Activated naive CD4-positive, alpha-beta T cell treated with anti-CD3 and anti-CD28 coated beads, Interleukin-2, amount 10 ng/mL, durations not matched to agents 7 days and 5 days (primary cell): ENCODE data around the gene IFI30.
A peak's percentile ranks its signal among the peaks of the same experiment; 100 is the strongest.
"Not testable (repeated sequence)": the region's sequence is repeated elsewhere in the genome, so short reads cannot be mapped to it uniquely, and the experiment has no call there.

Experiments used
- CTCF ChIA-PET: fragments of 350-600 bp; sonication (Branson Sonifier 250); formaldehyde crosslinking; loops from one replicate; lab custom pipeline; 2021; ENCODE audit warnings: antibody characterized with exemption; lab: Charles Lee
- DNase-seq: peaks from one replicate; pipeline ENCODE4 v3.0.0-alpha.2; 2020
- H3K27ac Mint-ChIP-seq: one replicate; pipeline ENCODE4 v1.8.0; 2021; ENCODE audit warnings: mild to moderate bottlenecking, moderate library complexity, mixed read lengths
- H3K27me3 Mint-ChIP-seq: one replicate; pipeline ENCODE4 v1.8.0; 2021; ENCODE audit warnings: mild to moderate bottlenecking, mixed read lengths
- H3K36me3 Mint-ChIP-seq: one replicate; pipeline ENCODE4 v1.8.0; 2021; ENCODE audit warnings: mixed read lengths
- H3K4me1 Mint-ChIP-seq: one replicate; pipeline ENCODE4 v1.8.0; 2021; ENCODE audit warnings: mixed read lengths
- H3K4me3 Mint-ChIP-seq: one replicate; pipeline ENCODE4 v1.8.0; 2021; ENCODE audit warnings: mild to moderate bottlenecking, moderate library complexity, mixed read lengths
- H3K9me3 Mint-ChIP-seq: one replicate; pipeline ENCODE4 v1.8.0; 2021; ENCODE audit warnings: mixed read lengths

The IFI30 gene

DNA sequence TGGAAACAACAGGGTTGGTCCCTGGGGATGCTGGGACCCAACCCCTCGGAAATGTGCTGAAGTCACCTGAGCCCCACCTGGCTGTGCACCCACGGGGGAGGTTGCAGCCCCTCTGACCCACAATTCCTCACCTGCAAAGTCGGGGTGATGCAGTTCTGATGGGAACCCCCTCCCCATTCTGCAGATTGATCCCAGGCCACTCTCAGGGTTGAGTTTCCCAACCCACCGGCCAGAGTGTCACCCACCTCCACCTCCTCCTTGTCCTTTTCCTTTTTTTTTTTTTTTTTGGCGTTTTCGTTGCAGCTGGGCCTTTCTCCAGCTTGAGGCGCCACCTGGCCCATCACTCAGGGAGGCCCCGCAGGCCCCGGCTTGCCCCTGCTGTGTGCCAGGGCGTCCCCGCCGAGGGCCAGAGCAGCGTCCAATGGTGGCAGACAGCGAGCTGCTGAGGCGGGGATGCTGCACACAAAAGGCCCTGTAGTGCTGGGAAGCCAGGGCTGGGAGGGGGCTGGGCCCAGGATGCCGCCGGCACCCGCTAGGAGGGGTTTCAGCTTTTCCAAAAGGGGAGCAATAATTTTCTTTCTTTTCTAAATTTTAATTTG lies 16.0 kb upstream of the IFI30 start:
- Mint-ChIP-seq H3K9me3 (no peaks in the 10 kb centered on the region), H3K36me3 (peaks cover 4% of the 10 kb centered on the region), H3K27me3 (no peaks in the 10 kb centered on the region), H3K4me3 (no peak overlapping the region), H3K4me1 (peaks cover 24% of the 10 kb centered on the region), H3K27ac (no peak overlapping the region)
- CTCF ChIA-PET: no interaction called here
- no peak for DNase-seq

GRCh38 chr19:18158467-18158866 lies 15.1 kb upstream of the IFI30 start:
- CTCF ChIA-PET: no interaction called here
- H3K4me3 Mint-ChIP-seq: no peak overlapping the region
- no peaks in the 10 kb centered on the region for H3K27me3 Mint-ChIP-seq
- peaks cover 10% of the 10 kb centered on the region for H3K36me3 Mint-ChIP-seq
- no peaks in the 10 kb centered on the region for H3K9me3 Mint-ChIP-seq
- DNase-seq: no peak
- H3K27ac Mint-ChIP-seq: no peak overlapping the region
- H3K4me1 Mint-ChIP-seq: peaks cover 24% of the 10 kb centered on the region

DNA sequence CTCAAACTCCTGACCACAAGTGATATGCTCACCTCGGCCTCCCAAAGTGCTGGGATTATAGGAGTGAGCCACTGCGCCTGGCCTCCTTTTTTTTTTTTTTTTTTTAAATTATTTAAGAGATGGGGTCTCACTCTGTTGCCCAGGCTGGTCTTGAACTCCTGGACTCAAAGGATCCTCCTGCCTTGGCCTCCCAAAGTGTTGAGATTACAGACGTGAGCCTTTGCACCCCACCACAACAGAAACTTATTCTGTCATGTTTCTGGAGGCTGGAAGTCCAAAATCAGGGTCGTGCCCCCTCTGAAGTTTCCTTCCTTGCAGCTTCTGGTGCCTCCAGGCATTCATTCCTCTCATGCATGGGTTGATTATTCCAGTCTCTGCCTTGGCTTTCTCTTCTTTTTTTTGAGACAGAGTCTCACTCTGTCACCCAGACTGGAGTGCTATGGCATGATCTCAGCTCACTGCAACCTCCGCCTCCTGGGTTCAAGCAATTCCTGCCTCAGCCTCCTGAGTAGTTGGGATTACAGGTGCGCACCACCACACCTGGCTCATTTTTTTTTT lies 14.5 kb upstream of the IFI30 start:
- CTCF ChIA-PET: interaction anchor here (1.0 to 2.0 kb wide), 2 partner anchors 7 to 47 kb away, joined by 3 to 9 read pairs; no protein-coding TSS in a partner anchor
- H3K9me3 Mint-ChIP-seq, H3K27me3 Mint-ChIP-seq, DNase-seq, H3K4me3 Mint-ChIP-seq, H3K27ac Mint-ChIP-seq: not testable (repeated sequence)
- Mint-ChIP-seq H3K36me3 (peaks cover 13% of the 10 kb centered on the region), H3K4me1 (peaks cover 19% of the 10 kb centered on the region)

DNA sequence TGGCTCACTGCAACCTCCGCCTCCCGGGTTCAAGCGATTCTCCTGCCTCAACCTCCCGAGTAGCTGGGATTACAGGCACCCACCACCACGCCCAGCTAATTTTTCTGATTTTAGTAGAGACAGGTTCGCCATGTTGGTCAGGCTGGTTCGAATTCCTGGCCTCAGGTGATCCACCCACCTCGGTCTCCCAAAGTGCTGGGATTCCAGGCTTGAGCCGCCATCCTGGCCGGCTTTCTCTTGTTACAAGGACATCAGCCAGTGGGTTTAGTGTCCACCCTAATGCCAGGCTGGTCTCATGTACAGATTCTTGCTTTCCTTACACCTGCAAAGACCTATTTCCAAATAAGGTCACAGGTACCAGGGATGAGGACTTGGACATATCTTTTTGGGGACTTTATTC lies 13.8 kb upstream of the IFI30 start:
- H3K9me3 Mint-ChIP-seq: no peaks in the 10 kb centered on the region
- H3K27me3 Mint-ChIP-seq: no peaks in the 10 kb centered on the region
- peaks cover 14% of the 10 kb centered on the region for H3K4me1 Mint-ChIP-seq
- no peak overlapping the region for H3K27ac Mint-ChIP-seq
- H3K4me3 Mint-ChIP-seq: no peak overlapping the region
- peaks cover 13% of the 10 kb centered on the region for H3K36me3 Mint-ChIP-seq
- no peak for DNase-seq
- CTCF ChIA-PET: interaction anchor here (1.0 to 2.0 kb wide), 5 partner anchors 8 to 50 kb away, joined by 3 to 9 read pairs (median 3); no protein-coding TSS in a partner anchor

DNA sequence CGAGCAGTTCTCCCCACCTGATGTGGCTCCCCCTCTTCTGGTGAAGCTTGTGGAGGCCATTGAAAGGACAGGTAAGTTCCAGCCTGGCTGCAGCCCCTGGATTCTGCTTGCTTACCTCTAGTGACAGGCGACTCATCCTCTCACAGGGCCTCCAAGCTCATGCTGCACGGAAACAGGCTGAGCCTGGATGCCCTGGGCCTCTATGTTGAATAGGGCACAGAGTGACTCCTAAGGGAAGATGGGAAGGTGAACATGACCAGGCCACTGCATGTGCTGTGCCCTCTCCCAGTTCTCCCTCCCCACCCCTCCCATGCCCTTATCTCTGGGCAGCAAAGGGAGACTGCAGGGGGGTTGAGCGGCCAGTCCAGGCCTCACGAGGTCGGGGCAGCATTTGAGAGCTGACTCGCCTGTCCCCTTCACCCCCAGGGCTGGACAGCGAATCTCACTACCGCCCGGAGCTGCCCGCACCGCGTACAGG lies 13.1 kb upstream of the IFI30 start:
- H3K27me3 Mint-ChIP-seq: no peaks in the 10 kb centered on the region
- CTCF ChIA-PET: interaction anchor here (0.8 to 2.0 kb wide), 5 partner anchors 9 to 51 kb away, joined by 3 to 9 read pairs (median 3); no protein-coding TSS in a partner anchor
- no peak for DNase-seq
- H3K36me3 Mint-ChIP-seq: peaks cover 11% of the 10 kb centered on the region
- H3K4me1 Mint-ChIP-seq: peaks cover 14% of the 10 kb centered on the region
- peak overlapping the region; percentile 50 for H3K4me3 Mint-ChIP-seq
- H3K9me3 Mint-ChIP-seq: no peaks in the 10 kb centered on the region
- peak overlapping the region; percentile 75 for H3K27ac Mint-ChIP-seq

DNA sequence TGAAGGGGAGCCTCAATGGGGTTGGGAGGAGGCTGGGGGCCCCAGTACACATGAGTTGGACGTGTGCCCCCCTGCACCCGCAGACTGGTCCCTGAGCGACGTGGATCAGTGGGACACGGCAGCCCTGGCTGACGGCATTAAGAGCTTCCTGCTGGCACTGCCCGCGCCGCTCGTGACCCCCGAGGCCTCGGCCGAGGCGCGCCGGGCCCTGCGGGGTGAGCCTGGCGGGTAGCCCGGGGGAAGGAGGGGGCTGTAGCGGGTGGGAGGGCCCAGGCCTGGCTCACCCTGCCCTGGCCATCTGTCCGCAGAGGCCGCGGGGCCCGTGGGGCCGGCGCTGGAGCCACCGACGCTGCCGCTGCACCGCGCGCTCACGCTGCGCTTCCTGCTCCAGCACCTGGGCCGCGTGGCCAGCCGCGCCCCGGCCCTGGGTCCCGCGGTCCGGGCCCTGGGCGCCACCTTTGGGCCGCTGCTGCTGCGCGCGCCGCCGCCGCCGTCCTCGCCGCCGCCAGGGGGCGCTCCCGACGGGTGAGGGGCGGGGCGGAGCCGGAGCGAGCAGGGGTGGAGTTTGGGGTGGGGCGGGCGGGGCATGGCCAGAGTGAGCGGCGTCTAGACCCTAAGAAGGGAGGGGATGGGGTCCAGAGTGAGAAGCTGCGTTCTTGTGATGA lies 12.5 kb upstream of the IFI30 start:
- DNase-seq: peak; percentile 80
- Mint-ChIP-seq H3K27ac (peak overlapping the region; percentile 75), H3K9me3 (no peaks in the 10 kb centered on the region), H3K4me1 (peaks cover 14% of the 10 kb centered on the region), H3K27me3 (no peaks in the 10 kb centered on the region), H3K4me3 (peak overlapping the region; percentile 50), H3K36me3 (peaks cover 17% of the 10 kb centered on the region)
- CTCF ChIA-PET: interaction anchor here (0.7 to 2.0 kb wide), 6 partner anchors 9 to 51 kb away, joined by 3 to 9 read pairs (median 3); no protein-coding TSS in a partner anchor

DNA sequence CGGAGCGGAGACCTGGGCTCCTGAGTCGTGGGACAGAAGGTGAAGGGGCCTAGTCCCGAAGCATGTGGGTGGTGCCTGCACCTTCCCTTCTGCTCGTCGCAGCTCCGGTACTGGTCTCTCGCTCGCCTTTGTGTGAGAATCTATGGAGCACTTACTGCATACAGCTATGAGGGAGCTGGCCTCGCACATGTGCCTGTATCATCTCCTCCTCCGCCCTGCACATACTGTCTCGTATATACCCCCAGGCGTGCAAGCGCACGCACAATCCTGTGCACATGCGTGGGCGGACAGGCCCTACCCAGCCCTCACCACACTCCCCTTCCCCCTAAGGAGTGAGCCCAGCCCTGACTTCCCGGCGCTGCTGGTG lies 12.0 kb upstream of the IFI30 start:
- DNase-seq: no peak
- Mint-ChIP-seq H3K4me1 (peaks cover 9% of the 10 kb centered on the region), H3K36me3 (peaks cover 20% of the 10 kb centered on the region), H3K9me3 (no peaks in the 10 kb centered on the region), H3K27ac (no peak overlapping the region), H3K4me3 (no peak overlapping the region), H3K27me3 (no peaks in the 10 kb centered on the region)
- CTCF ChIA-PET: interaction anchor here (0.7 to 0.9 kb wide), 2 partner anchors 19 to 52 kb away, joined by 3 read pairs; no protein-coding TSS in a partner anchor

DNA sequence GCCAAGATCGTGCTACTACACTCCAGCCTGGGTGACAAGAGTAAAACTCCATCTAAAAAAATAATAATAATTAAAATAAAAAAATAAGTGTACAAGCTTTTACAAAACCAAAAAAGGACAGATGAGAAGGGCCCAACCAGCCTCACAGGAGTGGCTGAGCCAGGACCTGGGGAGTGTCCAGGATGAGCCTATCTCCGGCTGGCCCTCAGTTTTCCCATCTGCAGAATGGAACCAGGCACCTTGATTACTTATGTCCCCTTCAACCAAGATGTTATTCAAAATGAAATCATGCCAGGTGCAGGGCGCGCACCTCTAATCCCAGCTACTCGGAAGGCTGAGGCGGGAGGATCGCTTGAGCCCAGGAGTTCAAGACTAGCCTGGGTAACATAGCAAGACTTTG lies 9.5 kb upstream of the IFI30 start:
- no peak for DNase-seq
- Mint-ChIP-seq H3K4me3 (no peak overlapping the region), H3K27me3 (no peaks in the 10 kb centered on the region), H3K9me3 (no peaks in the 10 kb centered on the region), H3K4me1 (peaks cover 13% of the 10 kb centered on the region), H3K27ac (no peak overlapping the region), H3K36me3 (peaks cover 27% of the 10 kb centered on the region)
- CTCF ChIA-PET: interaction anchor here (1.0 to 6.2 kb wide), 4 partner anchors 10 to 167 kb away, joined by 3 to 57 read pairs (median 9); no protein-coding TSS in a partner anchor

DNA sequence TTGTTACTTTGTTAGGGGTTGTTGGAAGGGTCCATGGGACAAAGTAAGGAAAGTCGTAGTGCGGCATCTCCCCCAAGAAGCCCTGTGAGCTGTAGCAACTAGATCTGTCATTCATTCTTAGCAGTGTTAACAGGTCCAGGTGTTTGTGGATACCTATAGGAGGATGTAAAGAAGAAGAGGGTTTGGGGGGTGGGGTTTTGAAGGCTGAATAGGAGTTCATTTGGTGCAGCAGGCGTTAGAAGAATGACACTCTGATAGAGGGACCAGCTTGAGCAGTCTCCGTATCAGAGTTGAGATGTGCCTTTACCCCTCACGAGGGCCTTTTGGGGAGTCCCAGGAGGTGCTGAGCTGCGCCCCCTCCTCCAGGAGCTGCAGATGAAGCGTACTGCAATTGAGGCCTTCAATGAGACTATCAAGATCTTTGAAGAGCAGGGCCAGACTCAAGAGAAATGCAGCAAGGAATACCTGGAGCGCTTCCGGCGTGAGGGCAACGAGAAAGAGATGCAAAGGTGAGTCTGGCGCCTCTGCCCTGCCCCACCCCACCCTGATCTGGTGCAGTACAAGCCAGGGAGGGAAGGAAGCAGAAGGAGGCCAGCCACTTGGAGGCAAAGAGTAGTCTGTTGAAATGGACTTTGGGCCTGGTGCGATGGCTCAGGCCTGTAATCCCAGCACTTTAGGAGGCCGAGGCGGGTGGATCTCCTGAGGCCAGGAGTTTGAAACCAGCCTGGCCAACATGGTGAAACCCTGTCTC lies 7.6 kb upstream of the IFI30 start:
- CTCF ChIA-PET: interaction anchor here (1.2 to 6.2 kb wide), 6 partner anchors 14 to 169 kb away, joined by 3 to 57 read pairs (median 8); partner anchors contain the start of gene PIK3R2
- Mint-ChIP-seq H3K4me1 (peaks cover 6% of the 10 kb centered on the region), H3K36me3 (peaks cover 29% of the 10 kb centered on the region), H3K27ac (no peak overlapping the region), H3K9me3 (no peaks in the 10 kb centered on the region), H3K4me3 (no peak overlapping the region), H3K27me3 (no peaks in the 10 kb centered on the region)
- no peak for DNase-seq

- no peak overlapping the region for H3K27ac Mint-ChIP-seq
- H3K4me3 Mint-ChIP-seq: no peak overlapping the region
- H3K4me1 Mint-ChIP-seq: peaks cover 4% of the 10 kb centered on the region
- CTCF ChIA-PET: interaction anchor here (1.0 to 6.2 kb wide), 6 partner anchors 12 to 110 kb away, joined by 3 to 57 read pairs (median 3); partner anchors contain the start of gene PIK3R2
- no peak for DNase-seq
- peaks cover 29% of the 10 kb centered on the region for H3K36me3 Mint-ChIP-seq
- H3K27me3 Mint-ChIP-seq: no peaks in the 10 kb centered on the region
- H3K9me3 Mint-ChIP-seq: no peaks in the 10 kb centered on the region
Observed at GRCh38 chr19:18167011-18167410, 6.6 kb upstream of the IFI30 start.

GRCh38 chr19:18167975-18168645 lies 5.5 kb upstream of the IFI30 start:
- Mint-ChIP-seq H3K27ac (no peak overlapping the region), H3K9me3 (no peaks in the 10 kb centered on the region), H3K36me3 (peaks cover 26% of the 10 kb centered on the region), H3K4me3 (no peak overlapping the region), H3K4me1 (peaks cover 8% of the 10 kb centered on the region), H3K27me3 (no peaks in the 10 kb centered on the region)
- CTCF ChIA-PET: interaction anchor here (0.6 to 6.2 kb wide), 17 partner anchors 11 to 230 kb away, joined by 3 to 57 read pairs (median 3); partner anchors contain the start of genes ARRDC2, MAST3 and PIK3R2
- DNase-seq: peak; percentile 79

DNA sequence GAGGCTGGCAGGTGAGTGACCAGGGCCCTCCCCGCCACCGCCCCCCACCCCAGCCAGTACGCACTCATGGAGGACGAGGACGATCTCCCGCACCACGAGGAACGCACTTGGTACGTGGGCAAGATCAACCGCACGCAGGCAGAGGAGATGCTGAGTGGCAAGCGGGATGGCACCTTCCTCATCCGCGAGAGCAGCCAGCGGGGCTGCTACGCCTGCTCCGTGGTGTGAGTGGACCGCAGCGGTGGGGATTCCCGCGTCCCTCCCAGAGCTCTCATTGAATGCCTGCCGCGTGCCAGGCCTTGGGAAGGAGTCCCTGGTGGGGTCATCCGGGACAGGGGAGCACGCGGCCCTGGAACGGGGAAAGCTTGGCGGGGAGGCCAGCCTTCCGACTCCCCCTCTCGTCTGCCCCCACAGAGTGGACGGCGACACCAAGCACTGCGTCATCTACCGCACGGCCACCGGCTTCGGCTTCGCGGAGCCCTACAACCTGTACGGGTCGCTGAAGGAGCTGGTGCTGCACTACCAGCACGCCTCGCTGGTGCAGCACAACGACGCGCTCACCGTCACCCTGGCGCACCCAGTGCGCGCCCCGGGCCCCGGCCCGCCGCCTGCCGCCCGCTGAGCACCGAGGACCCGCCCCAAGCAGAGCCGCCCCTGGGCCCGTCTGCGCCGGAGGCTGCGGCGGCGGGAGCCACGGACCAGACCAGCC lies 4.8 kb upstream of the IFI30 start:
- Mint-ChIP-seq H3K9me3 (no peaks in the 10 kb centered on the region), H3K27ac (no peak overlapping the region), H3K36me3 (peaks cover 20% of the 10 kb centered on the region), H3K4me3 (no peak overlapping the region), H3K27me3 (no peaks in the 10 kb centered on the region), H3K4me1 (peaks cover 15% of the 10 kb centered on the region)
- DNase-seq: no peak
- CTCF ChIA-PET: interaction anchor here (0.6 to 6.2 kb wide), 12 partner anchors 10 to 230 kb away, joined by 3 to 57 read pairs (median 4); partner anchors contain the start of genes ARRDC2, MAST3 and PIK3R2
